ENCODE results near the gene WWOX. TPM values are rescaled to one million over a fixed set of nuclear protein-coding genes. Genes with fewer than 3 reads are reported as not detected.

The WWOX gene
- total and polyA plus RNA-seq, 2 donors (not counting 3 experiments of a cell fraction or from before 2014, with no cell fraction given), result 6.2 to 12.5 TPM

DNA sequence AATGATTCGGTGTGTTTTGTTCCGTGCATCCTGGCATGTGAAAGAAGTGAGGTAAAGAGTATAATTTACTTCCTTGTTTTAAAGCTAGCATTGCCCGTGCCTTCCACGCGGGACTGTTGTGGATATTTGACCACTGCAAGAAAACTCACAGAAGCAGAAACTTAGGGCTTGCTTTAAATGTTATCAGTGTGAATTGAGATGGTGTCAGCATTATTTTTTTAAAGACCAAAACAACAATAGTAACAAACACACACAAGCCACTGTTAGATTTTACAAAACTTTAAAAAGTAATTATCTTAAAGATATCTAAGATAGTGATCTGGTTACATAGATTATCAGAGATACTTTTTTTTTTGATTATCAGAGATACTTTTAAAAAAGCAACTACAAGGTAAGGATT is 47.4 kb downstream of the WWOX start:
- no TSS peak for BruUV-seq (replicated peaks)
- Histone ChIP-seq H3K9ac (replicated peaks; ENCODE audit: extremely low read depth, insufficient read depth, low read length) (no peak overlapping the region), H4K20me1 (replicated peaks; ENCODE audit: control insufficient read depth, extremely low read depth, insufficient read depth, low read length) (no peaks in the 10 kb centered on the region), H3K79me2 (ENCODE audit: control insufficient read depth, insufficient read depth, low read length) (no peaks in the 10 kb centered on the region), H3K9me3 (replicated peaks; ENCODE audit: control insufficient read depth, insufficient read depth, low read length) (no peaks in the 10 kb centered on the region), H3K4me3 (replicated peaks in 1 of 3; ENCODE audit: insufficient read depth in 1 of 3, low read depth in 1 of 3, low read length in 3 of 3) (no peak overlapping the region), H3K4me1 (ENCODE audit: control insufficient read depth, extremely low read depth, insufficient read depth, low read length) (peaks cover 27% of the 10 kb centered on the region), H3K36me3 (ENCODE audit: control insufficient read depth in 2 of 2, extremely low read depth in 1 of 2, insufficient read depth in 2 of 2, low read length in 2 of 2) (no peaks in the 10 kb centered on the region), H3K27ac (ENCODE audit: insufficient read depth, low read depth, low read length) (no peak overlapping the region), H3K9me1 (replicated peaks; ENCODE audit: control insufficient read depth, extremely low read depth, insufficient read depth, low read length) (no peaks in the 10 kb centered on the region), H2AFZ (ENCODE audit: low read depth, low read length) (no peak overlapping the region), H3K27me3 (ENCODE audit: control insufficient read depth in 2 of 2, insufficient read depth in 2 of 2, low read length in 2 of 2) (no peaks in the 10 kb centered on the region), H3K4me2 (ENCODE audit: insufficient read depth, low read length) (no peak overlapping the region)
- no peak for DNase-seq (ENCODE audit: low read depth, low spot score)
- ChIA-PET CTCF (no interaction called here), POLR2A (interaction anchor here (0.7 kb wide), 1 partner anchor 387 kb away, joined by 3 read pairs; no protein-coding TSS in a partner anchor)
- intact Hi-C loops (cut with micrococcal nuclease) (no loop called here), dilution Hi-C loops (cut with MboI; ENCODE audit: extremely low pct_ligation_motif_present, low sequenced_read_pairs) (no loop called here)
- FAIRE-seq, result no peak
- no peak for TF ChIP-seq MYC (IDR thresholded peaks at IDR 0.05; ENCODE audit: low read depth, low read length)
- TF ChIP-seq GATA2 (IDR thresholded peaks at IDR 0.05; ENCODE audit: insufficient read depth, insufficient read length, low read depth, low read length), result no peak
- no peak for TF ChIP-seq POLR2AphosphoS5 (IDR thresholded peaks at IDR 0.05; ENCODE audit: insufficient read depth, low read depth, low read length)
- TF ChIP-seq, protein P1, sequence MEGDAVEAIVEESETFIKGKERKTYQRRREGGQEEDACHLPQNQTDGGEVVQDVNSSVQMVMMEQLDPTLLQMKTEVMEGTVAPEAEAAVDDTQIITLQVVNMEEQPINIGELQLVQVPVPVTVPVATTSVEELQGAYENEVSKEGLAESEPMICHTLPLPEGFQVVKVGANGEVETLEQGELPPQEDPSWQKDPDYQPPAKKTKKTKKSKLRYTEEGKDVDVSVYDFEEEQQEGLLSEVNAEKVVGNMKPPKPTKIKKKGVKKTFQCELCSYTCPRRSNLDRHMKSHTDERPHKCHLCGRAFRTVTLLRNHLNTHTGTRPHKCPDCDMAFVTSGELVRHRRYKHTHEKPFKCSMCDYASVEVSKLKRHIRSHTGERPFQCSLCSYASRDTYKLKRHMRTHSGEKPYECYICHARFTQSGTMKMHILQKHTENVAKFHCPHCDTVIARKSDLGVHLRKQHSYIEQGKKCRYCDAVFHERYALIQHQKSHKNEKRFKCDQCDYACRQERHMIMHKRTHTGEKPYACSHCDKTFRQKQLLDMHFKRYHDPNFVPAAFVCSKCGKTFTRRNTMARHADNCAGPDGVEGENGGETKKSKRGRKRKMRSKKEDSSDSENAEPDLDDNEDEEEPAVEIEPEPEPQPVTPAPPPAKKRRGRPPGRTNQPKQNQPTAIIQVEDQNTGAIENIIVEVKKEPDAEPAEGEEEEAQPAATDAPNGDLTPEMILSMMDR (IDR thresholded peaks at IDR 0.05; ENCODE audit: extremely low read depth in 1 of 2, insufficient read depth in 1 of 2, low read depth in 1 of 2, low read length in 2 of 2), result no peak
- no peak for TF ChIP-seq POLR2A (IDR thresholded peaks at IDR 0.05; ENCODE audit: low read depth, low read length)
- no peak for TF ChIP-seq JUN (IDR thresholded peaks at IDR 0.05; ENCODE audit: borderline replicate concordance, insufficient read depth, insufficient read length, low read depth)
- no peak for TF ChIP-seq FOS (IDR thresholded peaks at IDR 0.05; ENCODE audit: borderline replicate concordance, insufficient read depth, low read length)
